ENCODE results near the gene PIK3C2A.
"Not testable (repeated sequence)": the region's sequence is repeated elsewhere in the genome, so short reads cannot be mapped to it uniquely, and the experiment has no call there.

PIK3C2A gene

DNA sequence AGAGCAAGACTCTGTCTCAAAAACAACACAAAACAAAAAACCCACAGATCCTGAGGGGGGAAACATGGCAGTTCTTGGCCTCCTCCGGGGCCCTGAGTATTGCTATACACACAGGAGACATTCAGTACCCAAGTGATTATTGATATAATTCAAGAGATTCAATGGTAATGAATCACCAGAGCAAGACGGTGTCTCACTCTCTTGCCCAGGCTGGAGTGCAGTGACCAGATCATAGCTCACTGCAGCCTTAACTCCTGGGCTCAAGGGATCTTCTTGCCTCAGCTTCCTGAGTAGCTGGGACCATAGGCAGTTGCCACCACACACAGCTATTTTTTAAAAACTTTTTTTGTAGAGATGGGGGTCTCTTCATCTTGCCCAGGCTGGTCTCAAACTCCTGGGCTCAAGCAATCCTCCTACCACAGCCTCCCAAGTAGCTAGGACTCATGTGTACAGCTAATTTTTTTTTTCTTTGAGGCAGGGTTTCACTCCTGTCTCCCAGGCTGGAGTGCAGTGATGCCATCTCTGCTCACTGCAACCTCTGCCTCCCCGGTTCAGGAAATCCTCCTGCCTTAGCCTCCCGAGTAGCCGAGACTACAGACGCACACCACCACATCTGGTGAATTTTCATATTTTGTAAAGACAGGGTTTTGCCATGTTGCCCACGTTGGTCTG lies 21.8 kb upstream of the PIK3C2A start:
- TF ChIP-seq, protein P1, sequence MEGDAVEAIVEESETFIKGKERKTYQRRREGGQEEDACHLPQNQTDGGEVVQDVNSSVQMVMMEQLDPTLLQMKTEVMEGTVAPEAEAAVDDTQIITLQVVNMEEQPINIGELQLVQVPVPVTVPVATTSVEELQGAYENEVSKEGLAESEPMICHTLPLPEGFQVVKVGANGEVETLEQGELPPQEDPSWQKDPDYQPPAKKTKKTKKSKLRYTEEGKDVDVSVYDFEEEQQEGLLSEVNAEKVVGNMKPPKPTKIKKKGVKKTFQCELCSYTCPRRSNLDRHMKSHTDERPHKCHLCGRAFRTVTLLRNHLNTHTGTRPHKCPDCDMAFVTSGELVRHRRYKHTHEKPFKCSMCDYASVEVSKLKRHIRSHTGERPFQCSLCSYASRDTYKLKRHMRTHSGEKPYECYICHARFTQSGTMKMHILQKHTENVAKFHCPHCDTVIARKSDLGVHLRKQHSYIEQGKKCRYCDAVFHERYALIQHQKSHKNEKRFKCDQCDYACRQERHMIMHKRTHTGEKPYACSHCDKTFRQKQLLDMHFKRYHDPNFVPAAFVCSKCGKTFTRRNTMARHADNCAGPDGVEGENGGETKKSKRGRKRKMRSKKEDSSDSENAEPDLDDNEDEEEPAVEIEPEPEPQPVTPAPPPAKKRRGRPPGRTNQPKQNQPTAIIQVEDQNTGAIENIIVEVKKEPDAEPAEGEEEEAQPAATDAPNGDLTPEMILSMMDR (IDR thresholded peaks at IDR 0.05; ENCODE audit: low read length), result no peak
- TF ChIP-seq EZH2 (IDR thresholded peaks at IDR 0.05; ENCODE audit: borderline replicate concordance, low read length), result no peak
- Histone ChIP-seq H3K79me2 (ENCODE audit: insufficient read depth, low read length) (no peaks in the 10 kb centered on the region), H3K27me3 (ENCODE audit: insufficient read depth, low read length) (no peaks in the 10 kb centered on the region), H3K9me2 (ENCODE audit: low read depth, low read length) (no peaks in the 10 kb centered on the region), H3F3A (ENCODE audit: insufficient read depth, low read length) (no peaks in the 10 kb centered on the region), H2AFZ (ENCODE audit: low read length) (no peak overlapping the region), H3K9me3 (ENCODE audit: low read length) (no peaks in the 10 kb centered on the region), H3K27ac (ENCODE audit: low read depth, low read length, poor library complexity, severe bottlenecking) (no peak overlapping the region), H4K20me1 (ENCODE audit: insufficient read depth, low read length) (no peaks in the 10 kb centered on the region), H3K4me2 (ENCODE audit: low read length) (0 out of 2 replicates have a peak overlapping the region, but pooled peaks have one; percentile 37), H3K4me3 (ENCODE audit: low read depth, low read length, poor library complexity, severe bottlenecking) (no peak overlapping the region), H3K4me1 (ENCODE audit: insufficient read depth, low read length, severe bottlenecking) (peaks cover 4% of the 10 kb centered on the region), H3K36me3 (ENCODE audit: insufficient read depth, low read length) (no peaks in the 10 kb centered on the region), H3K9ac (ENCODE audit: low read length) (no peak overlapping the region)

DNA sequence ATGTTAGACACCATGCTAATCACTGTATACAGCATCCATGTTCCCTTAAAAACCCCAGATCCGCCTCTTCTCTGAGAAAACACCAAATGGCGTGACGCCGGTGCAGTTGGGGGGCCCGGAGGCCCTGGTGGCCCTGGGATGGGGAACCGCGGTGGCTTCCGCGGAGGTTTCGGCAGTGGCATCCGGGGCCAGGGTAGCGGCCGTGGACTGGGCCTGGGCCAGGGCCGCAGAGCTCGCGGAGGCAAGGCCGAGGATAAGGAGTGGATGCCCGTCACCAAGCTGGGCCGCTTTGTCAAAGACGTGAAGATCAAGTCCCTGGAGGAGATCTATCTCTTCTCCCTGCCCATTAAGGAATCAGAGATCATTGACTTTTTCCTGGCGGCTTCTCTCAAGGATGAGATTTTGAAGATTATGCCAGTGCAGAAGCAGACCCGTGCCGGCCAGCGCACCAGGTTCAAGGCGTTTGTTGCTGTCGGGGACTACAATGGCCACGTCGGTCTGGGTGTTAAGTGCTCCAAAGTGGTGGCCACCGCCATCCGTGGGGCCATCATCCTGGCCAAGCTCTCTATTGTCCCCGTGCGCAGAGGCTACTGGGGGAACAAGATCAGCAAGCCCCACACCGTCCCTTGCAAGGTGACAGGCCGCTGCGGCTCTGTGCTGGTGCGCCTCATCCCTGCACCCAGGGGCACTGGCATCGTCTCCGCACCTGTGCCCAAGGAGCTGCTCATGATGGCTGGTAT lies 20.6 kb upstream of the PIK3C2A start:
- H3K4me3 ChIP-seq (ENCODE audit: low read depth, low read length, poor library complexity, severe bottlenecking); H3K79me2 ChIP-seq (ENCODE audit: insufficient read depth, low read length); H3K4me1 ChIP-seq (ENCODE audit: insufficient read depth, low read length, severe bottlenecking); H2AFZ ChIP-seq (ENCODE audit: low read length); H3K27ac ChIP-seq (ENCODE audit: low read depth, low read length, poor library complexity, severe bottlenecking); H3K4me2 ChIP-seq (ENCODE audit: low read length); H3K9me2 ChIP-seq (ENCODE audit: low read depth, low read length); H3K9ac ChIP-seq (ENCODE audit: low read length); H3K27me3 ChIP-seq (ENCODE audit: insufficient read depth, low read length); H3K36me3 ChIP-seq (ENCODE audit: insufficient read depth, low read length); H3K9me3 ChIP-seq (ENCODE audit: low read length); H4K20me1 ChIP-seq (ENCODE audit: insufficient read depth, low read length); H3F3A ChIP-seq (ENCODE audit: insufficient read depth, low read length): not testable (repeated sequence)

DNA sequence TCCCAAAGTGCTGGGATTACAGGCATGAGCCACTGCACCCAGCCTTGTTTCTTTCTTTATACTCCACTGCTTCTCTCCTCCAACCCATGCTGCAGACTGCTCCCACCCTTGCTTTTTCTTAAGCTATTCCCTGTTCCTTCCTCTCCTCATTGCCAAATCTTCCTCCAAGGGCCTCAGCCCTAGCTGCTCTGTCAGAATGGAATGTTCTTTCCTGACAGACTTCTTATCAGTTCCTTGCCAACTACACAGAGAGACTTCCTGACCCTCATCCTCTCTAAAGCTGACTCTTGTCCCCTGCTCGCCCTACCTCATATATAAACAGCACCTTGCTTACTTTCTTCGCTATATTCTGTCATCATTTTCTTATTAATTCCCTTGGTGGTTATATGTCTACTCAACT lies 16.9 kb upstream of the PIK3C2A start:
- no peak overlapping the region for H3K9ac ChIP-seq (ENCODE audit: low read length)
- H3K4me3 ChIP-seq (ENCODE audit: low read depth, low read length, poor library complexity, severe bottlenecking), result no peak overlapping the region
- no peaks in the 10 kb centered on the region for H3K36me3 ChIP-seq (ENCODE audit: insufficient read depth, low read length)
- H2AFZ ChIP-seq (ENCODE audit: low read length), result no peak overlapping the region
- no peak overlapping the region for H3K4me2 ChIP-seq (ENCODE audit: low read length)
- H3K79me2 ChIP-seq (ENCODE audit: insufficient read depth, low read length), result no peaks in the 10 kb centered on the region
- no peak overlapping the region for H3K27ac ChIP-seq (ENCODE audit: low read depth, low read length, poor library complexity, severe bottlenecking)
- no peaks in the 10 kb centered on the region for H3K4me1 ChIP-seq (ENCODE audit: insufficient read depth, low read length, severe bottlenecking)
- TF ChIP-seq, protein P1 (IDR thresholded peaks at IDR 0.05; ENCODE audit: low read length), result no peak
- TF ChIP-seq EZH2 (IDR thresholded peaks at IDR 0.05; ENCODE audit: borderline replicate concordance, low read length), result no peak
- no peaks in the 10 kb centered on the region for H3K27me3 ChIP-seq (ENCODE audit: insufficient read depth, low read length)
- no peaks in the 10 kb centered on the region for H3K9me3 ChIP-seq (ENCODE audit: low read length)
- no peaks in the 10 kb centered on the region for H4K20me1 ChIP-seq (ENCODE audit: insufficient read depth, low read length)
- H3F3A ChIP-seq (ENCODE audit: insufficient read depth, low read length), result no peaks in the 10 kb centered on the region
- no peaks in the 10 kb centered on the region for H3K9me2 ChIP-seq (ENCODE audit: low read depth, low read length)

All from OCI-LY1 (cell line).